Activated CD4-positive, alpha-beta memory T cell treated with anti-CD3 and anti-CD28 coated beads for 36 hours (primary cell): ENCODE measurements around the gene NEDD9. TPM values are rescaled to one million over a fixed set of nuclear protein-coding genes. Genes with fewer than 3 reads are reported as not detected.

Experiments used
- CTCF ChIA-PET: fragments of 350-600 bp; sonication (Branson Sonifier 250); formaldehyde crosslinking; loops from one replicate; lab custom pipeline; 2021; ENCODE audit warnings: antibody characterized with exemption, inconsistent platforms; lab: Charles Lee
- POLR2A ChIA-PET: fragments of 350-600 bp; sonication (Branson Sonifier 250); formaldehyde crosslinking; loops from one replicate; lab custom pipeline; 2021; ENCODE audit warnings: antibody characterized with exemption; lab: Charles Lee
- DNase-seq: peaks from one replicate; pipeline ENCODE4 v3.0.0-alpha.2; 2020
- H3K27ac Mint-ChIP-seq: one replicate; pipeline ENCODE4 v1.8.0; 2021; ENCODE audit warnings: mixed read lengths
- H3K27me3 Mint-ChIP-seq: one replicate; pipeline ENCODE4 v1.8.0; 2021; ENCODE audit warnings: mixed read lengths
- H3K36me3 Mint-ChIP-seq: one replicate; pipeline ENCODE4 v1.8.0; 2021; ENCODE audit warnings: mixed read lengths
- H3K4me1 Mint-ChIP-seq: one replicate; pipeline ENCODE4 v1.8.0; 2021; ENCODE audit warnings: low read depth, mixed read lengths
- H3K4me3 Mint-ChIP-seq: one replicate; pipeline ENCODE4 v1.8.0; 2021; ENCODE audit warnings: mild to moderate bottlenecking, mixed read lengths
- H3K9me3 Mint-ChIP-seq: one replicate; pipeline ENCODE4 v1.8.0; 2021; ENCODE audit warnings: mixed read lengths
- intact Hi-C: fragments of 100-400 bp; cut with micrococcal nuclease; formaldehyde crosslinking; loops from one replicate; pipeline ENCODE4 v1.15.1; 2023
- total RNA-seq, 2 experiments: library from RNA; stranded (reverse); gene quantifications; one replicate each; pipeline ENCODE4 v1.2.3, GENCODE V29; 2021

The NEDD9 gene
- 10 to 100 TPM; 26.6 to 31.5 TPM for total RNA-seq

DNA sequence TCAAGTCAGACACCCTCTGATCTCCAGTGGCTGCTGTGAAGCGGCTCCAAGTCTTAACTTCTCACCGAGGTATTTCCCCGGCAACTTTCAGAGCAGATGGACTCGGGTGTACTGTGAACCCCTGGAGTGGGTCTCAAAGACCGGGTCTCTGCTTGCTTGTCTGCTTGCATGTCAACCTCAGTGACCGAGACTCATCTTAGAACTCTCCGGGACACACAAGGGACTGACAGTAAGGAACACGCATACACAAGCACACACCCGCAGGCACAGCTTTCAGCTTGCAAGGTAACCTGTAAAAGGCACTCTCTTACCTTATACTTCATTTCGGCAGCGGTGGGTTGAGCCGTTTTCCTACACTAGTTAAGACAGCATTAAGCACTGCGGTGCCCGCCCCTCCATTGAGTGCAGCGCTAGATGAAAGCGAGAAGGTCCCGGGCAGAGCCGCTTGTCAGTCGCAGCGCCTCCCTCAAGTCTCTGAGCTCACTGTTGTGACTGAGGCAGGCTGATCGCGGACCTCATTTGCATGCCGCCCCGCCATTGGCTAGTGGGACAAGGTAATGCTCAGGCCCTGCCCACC, at the start of gene NEDD9:
TSS of gene NEDD9 (minus strand) at position 476 of the 577 bp plus-strand sequence. CDS start at position 323, 153 bp downstream.
- peak within 1 kb of the TSS; percentile 81 for H3K4me3 Mint-ChIP-seq
- intact Hi-C loops = loop anchor here (1.0 to 10.0 kb wide), 15 partner anchors 8 to 483 kb away; partner anchors contain the start of gene SMIM13
- POLR2A ChIA-PET = interaction anchor here (0.6 to 4.2 kb wide), 19 partner anchors 9 to 228 kb away, joined by 3 to 51 read pairs (median 5); no protein-coding TSS in a partner anchor
- peaks cover 8% of the 10 kb centered on the region for H3K36me3 Mint-ChIP-seq
- H3K4me1 Mint-ChIP-seq = peaks cover 65% of the 10 kb centered on the region
- no peaks in the 10 kb centered on the region for H3K9me3 Mint-ChIP-seq
- CTCF ChIA-PET = interaction anchor here (0.6 to 2.8 kb wide), 9 partner anchors 9 to 264 kb away, joined by 3 to 13 read pairs (median 3); no protein-coding TSS in a partner anchor
- H3K27ac Mint-ChIP-seq = peak within 1 kb of the TSS; percentile 96
- H3K27me3 Mint-ChIP-seq = no peaks in the 10 kb centered on the region
- DNase-seq = peak; percentile 98

GRCh38 chr6:11282245-11282644, 49.8 kb upstream of the NEDD9 start:
- H3K27me3 Mint-ChIP-seq = no peaks in the 10 kb centered on the region
- H3K27ac Mint-ChIP-seq = no peak overlapping the region
- H3K9me3 Mint-ChIP-seq = peaks cover 2% of the 10 kb centered on the region
- H3K4me3 Mint-ChIP-seq = no peak overlapping the region
- intact Hi-C loops = no loop called here
- H3K36me3 Mint-ChIP-seq = peaks cover 7% of the 10 kb centered on the region
- DNase-seq = no peak
- CTCF ChIA-PET = no interaction called here
- POLR2A ChIA-PET = no interaction called here
- H3K4me1 Mint-ChIP-seq = peaks cover 34% of the 10 kb centered on the region

DNA sequence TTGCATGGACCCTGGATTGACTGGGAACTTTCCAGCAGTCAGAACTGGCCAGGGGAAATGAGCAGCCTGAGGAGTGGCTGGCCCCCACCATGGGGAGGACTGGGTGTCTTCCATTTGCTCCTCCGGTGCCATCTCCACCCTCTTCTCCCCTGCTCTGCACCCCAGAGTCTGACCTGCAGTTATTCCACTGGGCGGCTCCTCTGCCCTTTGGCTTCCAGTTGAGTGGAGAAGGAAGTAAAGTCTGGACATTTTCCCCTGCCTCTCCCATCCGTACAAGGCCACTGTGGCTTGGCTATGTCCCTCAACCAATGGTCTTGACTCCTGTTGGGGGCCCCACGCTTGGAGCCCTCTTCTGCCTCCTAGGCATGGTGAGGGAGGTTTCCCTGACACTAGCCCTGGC, 47.9 kb upstream of the NEDD9 start:
- Mint-ChIP-seq H3K27me3 (no peaks in the 10 kb centered on the region), H3K27ac (no peak overlapping the region), H3K36me3 (peaks cover 4% of the 10 kb centered on the region), H3K4me3 (no peak overlapping the region), H3K9me3 (no peaks in the 10 kb centered on the region), H3K4me1 (peaks cover 51% of the 10 kb centered on the region)
- intact Hi-C loops = no loop called here
- no peak for DNase-seq
- ChIA-PET CTCF (interaction anchor here (1.4 kb wide), 1 partner anchor 108 kb away, joined by 3 read pairs; no protein-coding TSS in a partner anchor), POLR2A (no interaction called here)

DNA sequence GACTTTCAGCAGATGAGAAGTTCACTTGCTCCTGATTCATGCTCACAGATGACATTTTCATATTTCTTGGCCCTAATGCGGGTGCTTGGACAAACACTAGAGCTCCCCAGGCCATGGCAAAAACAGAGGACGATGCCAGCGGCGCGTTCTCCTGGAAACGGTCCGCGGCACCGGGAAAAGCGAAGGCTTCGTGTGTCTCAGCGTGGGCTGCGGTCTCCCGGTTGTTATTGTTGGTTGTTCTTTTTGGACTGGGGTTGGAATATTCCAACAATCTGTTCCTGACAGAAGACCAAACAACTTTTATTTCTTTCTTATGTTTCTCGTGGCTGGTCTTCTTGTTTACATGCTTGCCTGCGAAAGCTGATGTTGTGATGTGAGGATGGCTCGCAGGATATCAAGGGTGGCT, 46.8 kb upstream of the NEDD9 start:
- Mint-ChIP-seq H3K36me3 (peaks cover 4% of the 10 kb centered on the region), H3K27me3 (no peaks in the 10 kb centered on the region), H3K4me1 (peaks cover 55% of the 10 kb centered on the region), H3K27ac (no peak overlapping the region), H3K4me3 (no peak overlapping the region), H3K9me3 (no peaks in the 10 kb centered on the region)
- no peak for DNase-seq
- ChIA-PET CTCF (interaction anchor here (0.7 to 1.4 kb wide), 3 partner anchors 89 to 217 kb away, joined by 3 to 4 read pairs (median 3); no protein-coding TSS in a partner anchor), POLR2A (interaction anchor here (4.9 kb wide), 1 partner anchor 48 kb away, joined by 51 read pairs; the partner anchor contains the start of gene NEDD9)
- intact Hi-C loops = loop anchor here (5.0 kb wide), 3 partner anchors 107 to 442 kb away; partner anchors contain the start of genes MAK and SMIM13

DNA sequence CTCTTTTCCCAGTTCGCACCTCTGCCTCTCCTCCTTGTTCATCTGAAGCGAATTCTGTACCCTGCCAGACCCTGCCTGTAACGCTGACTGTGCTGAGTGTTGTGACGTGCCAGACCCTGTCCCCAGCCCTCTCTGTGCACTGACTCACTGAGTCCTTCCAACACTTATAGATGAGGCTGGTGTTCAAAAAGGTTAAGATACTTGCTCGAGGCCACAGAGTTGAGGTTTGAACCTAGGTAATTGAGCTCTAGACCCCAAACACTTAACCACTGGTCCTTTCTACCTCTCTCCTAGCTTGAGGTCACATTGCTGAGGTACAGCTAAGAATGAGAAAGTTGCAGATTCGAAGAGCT, 45.7 kb upstream of the NEDD9 start:
- H3K27me3 Mint-ChIP-seq = no peaks in the 10 kb centered on the region
- peaks cover 6% of the 10 kb centered on the region for H3K36me3 Mint-ChIP-seq
- intact Hi-C loops = loop anchor here (1.0 to 5.0 kb wide), 5 partner anchors 13 to 441 kb away; partner anchors contain the start of genes MAK and SMIM13
- DNase-seq = peak; percentile 71
- H3K4me3 Mint-ChIP-seq = peak overlapping the region; percentile 49
- H3K4me1 Mint-ChIP-seq = peaks cover 59% of the 10 kb centered on the region
- ChIA-PET CTCF (interaction anchor here (0.7 to 2.5 kb wide), 9 partner anchors 46 to 219 kb away, joined by 3 to 11 read pairs (median 4); partner anchors contain the start of gene NEDD9), POLR2A (interaction anchor here (0.6 to 4.9 kb wide), 20 partner anchors 11 to 185 kb away, joined by 3 to 51 read pairs (median 5); partner anchors contain the start of genes NEDD9 and SMIM13)
- no peaks in the 10 kb centered on the region for H3K9me3 Mint-ChIP-seq
- H3K27ac Mint-ChIP-seq = peak overlapping the region; percentile 93

GRCh38 chr6:11277275-11278206, 45.1 kb upstream of the NEDD9 start:
- H3K4me3 Mint-ChIP-seq = peak overlapping the region; percentile 49
- ChIA-PET POLR2A (interaction anchor here (0.6 to 4.9 kb wide), 22 partner anchors 12 to 184 kb away, joined by 3 to 51 read pairs (median 4); partner anchors contain the start of genes NEDD9 and SMIM13), CTCF (interaction anchor here (0.6 to 2.5 kb wide), 10 partner anchors 46 to 219 kb away, joined by 3 to 11 read pairs (median 4); partner anchors contain the start of gene NEDD9)

DNA sequence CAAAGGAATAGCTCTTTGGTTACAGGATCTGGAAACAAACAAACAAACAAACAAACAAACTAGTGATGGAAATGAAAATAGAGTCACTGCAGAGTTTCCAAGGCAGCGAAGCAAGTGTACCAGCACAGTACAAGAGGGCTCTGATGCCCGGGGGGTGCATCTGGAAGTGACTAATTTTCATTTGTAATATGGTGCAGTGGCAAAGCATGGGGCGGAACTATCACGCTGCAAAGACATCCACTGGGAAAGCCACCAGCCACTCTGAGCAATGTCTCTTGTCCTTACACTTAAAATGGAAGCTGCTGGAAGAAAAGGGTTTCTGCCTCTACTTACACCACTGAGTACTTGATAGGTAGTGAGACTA, 44.4 kb upstream of the NEDD9 start:
- DNase-seq = peak; percentile 30
- H3K4me3 Mint-ChIP-seq = no peak overlapping the region
- POLR2A ChIA-PET = interaction anchor here (1.1 to 4.9 kb wide), 10 partner anchors 12 to 183 kb away, joined by 3 to 51 read pairs (median 7); partner anchors contain the start of gene NEDD9
- H3K27ac Mint-ChIP-seq = peak overlapping the region; percentile 93
- CTCF ChIA-PET = interaction anchor here (1.4 to 2.5 kb wide), 4 partner anchors 48 to 219 kb away, joined by 5 to 11 read pairs (median 8); no protein-coding TSS in a partner anchor
- no peaks in the 10 kb centered on the region for H3K9me3 Mint-ChIP-seq
- H3K27me3 Mint-ChIP-seq = no peaks in the 10 kb centered on the region
- H3K36me3 Mint-ChIP-seq = peaks cover 11% of the 10 kb centered on the region
- H3K4me1 Mint-ChIP-seq = peaks cover 61% of the 10 kb centered on the region
- intact Hi-C loops = loop anchor here (1.0 to 5.0 kb wide), 14 partner anchors 19 to 440 kb away; partner anchors contain the start of genes MAK, NEDD9 and SMIM13

More at GRCh38 chr6:11277275-11278206, 45.1 kb upstream of the NEDD9 start:
- Mint-ChIP-seq H3K27me3 (no peaks in the 10 kb centered on the region), H3K4me1 (peaks cover 59% of the 10 kb centered on the region), H3K36me3 (peaks cover 6% of the 10 kb centered on the region), H3K9me3 (no peaks in the 10 kb centered on the region), H3K27ac (peak overlapping the region; percentile 93)
- intact Hi-C loops = loop anchor here (1.0 to 5.0 kb wide), 16 partner anchors 14 to 440 kb away; partner anchors contain the start of genes MAK, NEDD9 and SMIM13
- DNase-seq = peak; percentile 72

DNA sequence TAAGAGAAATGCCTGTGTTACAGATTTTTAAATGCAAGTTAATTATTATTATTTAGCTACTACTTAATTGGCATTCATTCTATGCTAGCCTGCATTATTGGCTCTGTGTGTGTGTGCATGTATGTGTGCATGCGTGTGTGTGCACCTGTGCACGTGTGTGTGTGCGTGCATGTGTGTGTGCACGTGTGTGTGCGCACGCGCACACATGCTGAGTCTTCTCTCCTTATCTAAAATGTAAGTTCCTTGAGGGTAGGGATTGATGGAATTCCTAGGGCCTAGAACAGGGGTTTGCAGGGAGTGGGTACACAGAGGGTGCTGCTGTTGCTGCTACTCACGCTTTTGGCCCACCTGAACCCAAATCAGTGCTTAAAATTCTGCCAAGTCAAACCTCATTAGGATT, 43.8 kb upstream of the NEDD9 start:
- intact Hi-C loops = loop anchor here (2.0 to 5.0 kb wide), 6 partner anchors 79 to 439 kb away; partner anchors contain the start of genes MAK and SMIM13
- CTCF ChIA-PET = interaction anchor here (1.2 to 2.5 kb wide), 2 partner anchors 91 to 103 kb away, joined by 3 to 10 read pairs; no protein-coding TSS in a partner anchor
- peak overlapping the region; percentile 93 for H3K27ac Mint-ChIP-seq
- POLR2A ChIA-PET = interaction anchor here (1.1 to 4.9 kb wide), 7 partner anchors 13 to 106 kb away, joined by 3 to 51 read pairs (median 6); partner anchors contain the start of gene NEDD9
- DNase-seq = no peak
- H3K27me3 Mint-ChIP-seq = no peaks in the 10 kb centered on the region
- H3K4me3 Mint-ChIP-seq = no peak overlapping the region
- H3K9me3 Mint-ChIP-seq = no peaks in the 10 kb centered on the region
- H3K36me3 Mint-ChIP-seq = peaks cover 13% of the 10 kb centered on the region
- H3K4me1 Mint-ChIP-seq = peaks cover 61% of the 10 kb centered on the region

DNA sequence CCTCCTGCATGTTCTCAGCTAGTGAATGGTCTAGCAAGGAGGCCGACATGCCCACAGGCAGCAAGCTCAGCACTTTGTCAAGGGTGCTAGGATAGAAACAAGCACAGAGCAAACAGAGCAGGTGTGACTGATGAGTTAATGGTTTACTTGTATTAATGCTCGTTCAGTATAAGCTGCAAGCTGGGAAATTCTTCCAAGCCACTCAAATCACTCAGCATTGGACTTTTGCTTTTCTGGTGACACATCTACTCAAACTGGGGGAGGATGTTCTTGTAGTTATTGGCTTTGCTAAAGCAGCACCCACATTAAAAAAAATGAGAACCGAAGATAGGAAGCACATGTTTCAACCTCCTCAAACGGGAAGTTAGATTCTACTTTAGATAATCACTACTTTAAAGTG, 43.1 kb upstream of the NEDD9 start:
- intact Hi-C loops = loop anchor here (5.0 kb wide), 3 partner anchors 103 to 438 kb away; partner anchors contain the start of genes MAK and SMIM13
- Mint-ChIP-seq H3K4me3 (peak overlapping the region; percentile 6), H3K27ac (peak overlapping the region; percentile 72), H3K36me3 (peaks cover 13% of the 10 kb centered on the region), H3K4me1 (peaks cover 61% of the 10 kb centered on the region), H3K27me3 (no peaks in the 10 kb centered on the region), H3K9me3 (no peaks in the 10 kb centered on the region)
- ChIA-PET POLR2A (interaction anchor here (0.8 to 4.9 kb wide), 7 partner anchors 18 to 91 kb away, joined by 3 to 51 read pairs (median 5); partner anchors contain the start of gene NEDD9), CTCF (interaction anchor here (0.8 to 1.2 kb wide), 5 partner anchors 14 to 221 kb away, joined by 3 read pairs; no protein-coding TSS in a partner anchor)
- peak; percentile 53 for DNase-seq

DNA sequence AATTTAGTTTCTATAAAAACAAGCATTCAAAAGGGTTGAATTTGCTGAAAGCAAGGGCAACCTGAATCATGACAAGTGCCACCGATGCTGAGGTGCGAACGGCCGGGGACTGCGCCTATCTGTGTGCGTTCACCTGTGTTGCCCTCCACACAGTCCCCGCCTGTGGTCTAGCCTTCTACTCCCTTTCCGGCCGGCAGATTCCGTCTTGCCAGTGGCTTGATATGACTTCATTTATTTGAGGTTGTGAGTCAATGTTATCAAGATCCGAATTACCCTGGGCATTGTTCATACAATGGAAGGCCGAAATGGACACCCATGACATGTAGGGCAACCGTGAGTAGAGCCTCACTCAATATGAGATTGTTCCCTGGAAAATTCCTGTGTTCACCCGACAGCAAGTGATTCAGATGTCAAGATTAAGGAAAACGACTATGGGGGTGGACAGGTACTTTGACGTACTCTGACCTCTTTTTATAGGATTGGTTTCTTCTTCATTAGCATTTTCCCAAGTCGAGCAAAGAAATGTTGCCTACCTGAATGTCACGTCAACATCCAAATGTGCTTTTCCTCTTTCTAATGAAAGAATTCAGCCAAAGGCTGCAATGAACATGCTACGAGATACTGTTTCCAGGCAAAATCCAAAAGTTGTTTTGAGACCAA, 41.1 kb upstream of the NEDD9 start:
- ChIA-PET CTCF (no interaction called here), POLR2A (no interaction called here)
- intact Hi-C loops = no loop called here
- peaks cover 10% of the 10 kb centered on the region for H3K36me3 Mint-ChIP-seq
- no peaks in the 10 kb centered on the region for H3K9me3 Mint-ChIP-seq
- no peak overlapping the region for H3K4me3 Mint-ChIP-seq
- no peak for DNase-seq
- H3K27me3 Mint-ChIP-seq = no peaks in the 10 kb centered on the region
- peaks cover 46% of the 10 kb centered on the region for H3K4me1 Mint-ChIP-seq
- no peak overlapping the region for H3K27ac Mint-ChIP-seq
